H7 (cell line): ENCODE measurements around the gene C21orf58. TPM values are rescaled to one million over a fixed set of nuclear protein-coding genes. Genes with fewer than 3 reads are reported as not detected.
A peak's percentile ranks its signal among the peaks of the same experiment; 100 is the strongest.
"Not testable (repeated sequence)": the region's sequence is repeated elsewhere in the genome, so short reads cannot be mapped to it uniquely, and the experiment has no call there.

Source experiments
- DNase-seq: peaks from one replicate; pipeline ENCODE4 v3.0.0; 2012
- H3K27me3 ChIP-seq: 2 replicates; pipeline ENCODE4 v1.6.0; 2011; ENCODE audit warnings: mild to moderate bottlenecking, low read length; ENCODE audit not compliant: control insufficient read depth, insufficient read depth
- H3K36me3 ChIP-seq: replicated peaks from 2 replicates; pipeline ENCODE4 v1.5.1; 2011; ENCODE audit warnings: low read length; ENCODE audit not compliant: control insufficient read depth, insufficient read depth
- H3K4me3 ChIP-seq: 2 replicates; pipeline ENCODE4 v1.5.1; 2011; ENCODE audit warnings: low read depth, mild to moderate bottlenecking, control low read depth, low read length, moderate library complexity; ENCODE audit not compliant: insufficient read depth
- total RNA-seq: library from RNA; depleted of rRNA; stranded (reverse); fragments of >200 nt; shearing (Covaris generic); gene quantifications from 2 replicates; pipeline ENCODE4 v1.2.3, GENCODE V29; 2014; rRNA removed

The C21orf58 gene
- 16.8 and 26.4 TPM in 2 replicates for total RNA-seq

- peak; percentile 100 for DNase-seq
- H3K27me3 ChIP-seq: no peaks in the 10 kb centered on the region
- peak within 1 kb of the TSS; percentile 100 for H3K4me3 ChIP-seq
- peaks cover 4% of the 10 kb centered on the region for H3K36me3 ChIP-seq
Measured at GRCh38 chr21:46323710-46324389, at the start of gene C21orf58, which contains the start of gene PCNT. Gene C21orf58, minus strand, starts transcription at chr21:46323870. Its CDS starts 1,132 bp downstream, at chr21:46322738. Gene PCNT, plus strand, starts transcription at chr21:46324156. Its CDS starts 73 bp downstream, at chr21:46324229.

GRCh38 chr21:46372947-46373346, 49.3 kb upstream of the C21orf58 start:
- H3K36me3 ChIP-seq: not testable (repeated sequence)

GRCh38 chr21:46372014-46372485, 48.4 kb upstream of the C21orf58 start:
- no peak overlapping the region for H3K4me3 ChIP-seq
- peaks cover 7% of the 10 kb centered on the region for H3K36me3 ChIP-seq
- DNase-seq: no peak
- H3K27me3 ChIP-seq: no peaks in the 10 kb centered on the region

More at GRCh38 chr21:46372947-46373346, 49.3 kb upstream of the C21orf58 start:
- not testable (repeated sequence) for H3K27me3 ChIP-seq, DNase-seq, H3K4me3 ChIP-seq

GRCh38 chr21:46371204-46372013, 47.7 kb upstream of the C21orf58 start:
- Histone ChIP-seq H3K4me3 (no peak overlapping the region), H3K36me3 (peaks cover 10% of the 10 kb centered on the region), H3K27me3 (no peaks in the 10 kb centered on the region)
- DNase-seq: no peak

GRCh38 chr21:46369520-46370235, 46.0 kb upstream of the C21orf58 start:
- Histone ChIP-seq H3K27me3 (no peaks in the 10 kb centered on the region), H3K4me3 (no peak overlapping the region), H3K36me3 (peaks cover 13% of the 10 kb centered on the region)
- DNase-seq: peak; percentile 61

GRCh38 chr21:46368533-46369285, 45.0 kb upstream of the C21orf58 start:
- H3K36me3 ChIP-seq: peaks cover 17% of the 10 kb centered on the region
- no peak overlapping the region for H3K4me3 ChIP-seq

GRCh38 chr21:46366966-46367365, 43.3 kb upstream of the C21orf58 start:
- H3K4me3 ChIP-seq: no peak overlapping the region
- peaks cover 17% of the 10 kb centered on the region for H3K36me3 ChIP-seq
- no peaks in the 10 kb centered on the region for H3K27me3 ChIP-seq
- DNase-seq: no peak

More at GRCh38 chr21:46368533-46369285, 45.0 kb upstream of the C21orf58 start:
- no peak for DNase-seq
- no peaks in the 10 kb centered on the region for H3K27me3 ChIP-seq

GRCh38 chr21:46366561-46366960, 42.9 kb upstream of the C21orf58 start:
- no peak overlapping the region for H3K4me3 ChIP-seq
- no peaks in the 10 kb centered on the region for H3K27me3 ChIP-seq
- no peak for DNase-seq
- peaks cover 14% of the 10 kb centered on the region for H3K36me3 ChIP-seq

GRCh38 chr21:46366091-46366490, 42.4 kb upstream of the C21orf58 start:
- peaks cover 14% of the 10 kb centered on the region for H3K36me3 ChIP-seq
- no peak overlapping the region for H3K4me3 ChIP-seq
- DNase-seq: no peak
- H3K27me3 ChIP-seq: no peaks in the 10 kb centered on the region

GRCh38 chr21:46363698-46364097, 40.0 kb upstream of the C21orf58 start:
- Histone ChIP-seq H3K27me3 (no peaks in the 10 kb centered on the region), H3K36me3 (peaks cover 14% of the 10 kb centered on the region), H3K4me3 (no peak overlapping the region)
- DNase-seq: peak; percentile 63

- H3K4me3 ChIP-seq: no peak overlapping the region
- H3K36me3 ChIP-seq: peaks cover 16% of the 10 kb centered on the region
- H3K27me3 ChIP-seq: no peaks in the 10 kb centered on the region
- DNase-seq: no peak
Measured at GRCh38 chr21:46362946-46363345, 39.3 kb upstream of the C21orf58 start.

- DNase-seq: no peak
- H3K4me3 ChIP-seq: no peak overlapping the region
- no peaks in the 10 kb centered on the region for H3K27me3 ChIP-seq
- peaks cover 13% of the 10 kb centered on the region for H3K36me3 ChIP-seq
Measured at GRCh38 chr21:46361935-46362334, 38.3 kb upstream of the C21orf58 start.

GRCh38 chr21:46361176-46361575, 37.5 kb upstream of the C21orf58 start:
- DNase-seq: no peak
- H3K4me3 ChIP-seq: no peak overlapping the region
- H3K36me3 ChIP-seq: peaks cover 13% of the 10 kb centered on the region
- H3K27me3 ChIP-seq: no peaks in the 10 kb centered on the region
